ENCODE measurements around the gene EN1.

- TF ChIP-seq CTCF (IDR thresholded peaks at IDR 0.05 in 2 of 3, conservative IDR thresholded peaks at IDR 0.05 in 1 of 3; ENCODE audit: borderline replicate concordance in 1 of 3, insufficient read depth in 1 of 3, low read depth in 2 of 3, low read length in 2 of 3) (no peak), MAX (IDR thresholded peaks at IDR 0.05) (no peak), SIN3A (IDR thresholded peaks at IDR 0.05; ENCODE audit: low read depth) (no peak), SP1 (IDR thresholded peaks at IDR 0.05; ENCODE audit: low read depth) (no peak), SRF (IDR thresholded peaks at IDR 0.05; ENCODE audit: low read depth) (no peak)
Measured at GRCh38 chr2:118822015-118822414, 25.4 kb downstream of the EN1 start.
